Natural killer cell (primary cell): ENCODE data around the gene CACFD1. TPM values are rescaled to one million over a fixed set of nuclear protein-coding genes. Genes with fewer than 3 reads are reported as not detected.

Source experiments
- ATAC-seq, 3 donors: fragments of 150-1000 bp in 2 of 3; fragments of 200-7000 bp in 1 of 3; cut with Tn5 transposase; 1 replicate in 1 of 3; 2 replicates in 2 of 3; pipeline ENCODE4 v1.10.0; 2021; ENCODE audit warnings: mild to moderate bottlenecking in 2 of 3, moderate library complexity in 2 of 3
- DNase-seq, 2 donors: peaks; one replicate each; pipeline versions ENCODE4 v3.0.0 to v3.0.0-alpha.2; 2013 to 2021; ENCODE audit warnings: mixed read lengths in 1 of 2
- H3K27ac ChIP-seq: one replicate; pipeline ENCODE4 v1.5.1; 2013; ENCODE audit warnings: mild to moderate bottlenecking, low read length
- H3K27me3 ChIP-seq: one replicate; pipeline ENCODE4 v1.6.1; 2013; ENCODE audit warnings: low read length; ENCODE audit not compliant: control insufficient read depth, insufficient read depth
- H3K36me3 ChIP-seq: one replicate; pipeline ENCODE4 v1.6.1; 2013; ENCODE audit warnings: low read length; ENCODE audit not compliant: control insufficient read depth, insufficient read depth
- H3K4me1 ChIP-seq: one replicate; pipeline ENCODE4 v1.6.1; 2013; ENCODE audit warnings: low read length; ENCODE audit not compliant: control insufficient read depth, insufficient read depth
- H3K4me3 ChIP-seq: one replicate; pipeline ENCODE4 v1.5.1; 2013; ENCODE audit warnings: low read length
- H3K9me3 ChIP-seq: one replicate; pipeline ENCODE4 v1.6.1; 2013; ENCODE audit warnings: low read length; ENCODE audit not compliant: control insufficient read depth, insufficient read depth
- H3K27ac Mint-ChIP-seq, 2 donors: one replicate each; pipeline ENCODE4 v1.8.0; 2022; ENCODE audit warnings: mild to moderate bottlenecking in 2 of 2, mixed read lengths in 2 of 2, moderate library complexity in 1 of 2
- H3K27me3 Mint-ChIP-seq, 2 donors: one replicate each; pipeline ENCODE4 v1.8.0; 2022; ENCODE audit warnings: low read depth in 2 of 2, mixed read lengths in 2 of 2
- H3K36me3 Mint-ChIP-seq: one replicate; pipeline ENCODE4 v1.8.0; 2022; ENCODE audit warnings: mixed read lengths
- H3K4me1 Mint-ChIP-seq, 2 donors: one replicate each; pipeline ENCODE4 v1.8.0; 2022; ENCODE audit warnings: mixed read lengths in 2 of 2
- H3K4me3 Mint-ChIP-seq: one replicate; pipeline ENCODE4 v1.8.0; 2022; ENCODE audit warnings: mild to moderate bottlenecking, moderate library complexity, mixed read lengths
- H3K9me3 Mint-ChIP-seq, 2 donors: one replicate each; pipeline ENCODE4 v1.8.0; 2022; ENCODE audit warnings: mixed read lengths in 2 of 2
- WGBS: methylation state at CpG from one replicate; pipeline ENCODE4 v1.1.7; 2013; ENCODE audit warnings: missing lambda C conversion rate; ENCODE audit not compliant: insufficient coverage; 5-methylcytosine and 5-hydroxymethylcytosine counted together
- intact Hi-C: fragments of 100-400 bp; cut with micrococcal nuclease; formaldehyde crosslinking; loops from one replicate; pipeline ENCODE4 v1.14.2; 2022
- total RNA-seq, 4 donors: library from RNA; stranded (reverse); fragments of 120-200 nt in 1 of 4; gene quantifications; one replicate each; pipeline versions ENCODE4 v1.2.3 to v1.2.4, GENCODE V29; 2013 to 2022
- TF ChIP-seq, protein P1 (sequence below): fragments of 200-600 bp; IDR thresholded peaks from one replicate; pipeline ENCODE4 v1.8.0; 2022; ENCODE audit warnings: antibody characterized with exemption

The CACFD1 gene
- total RNA-seq, 3 donors from 2014 or later (not counting 1 experiment from before 2014, with no cell fraction given), result 4.5 to 8.3 (median 5.4) TPM

GRCh38 chr9:133515615-133516255 lies 56.0 kb downstream of the CACFD1 start:
- Histone ChIP-seq H3K36me3 (no peaks in the 10 kb centered on the region), H3K27ac (no peak overlapping the region), H3K27me3 (no peaks in the 10 kb centered on the region), H3K4me1 (no peaks in the 10 kb centered on the region), H3K9me3 (no peaks in the 10 kb centered on the region), H3K4me3 (no peak overlapping the region)
- no peaks in the 10 kb centered on the region for H3K9me3 Mint-ChIP-seq
- intact Hi-C loops, result no loop called here
- H3K4me1 Mint-ChIP-seq, result no peaks in the 10 kb centered on the region
- TF ChIP-seq, protein P1, sequence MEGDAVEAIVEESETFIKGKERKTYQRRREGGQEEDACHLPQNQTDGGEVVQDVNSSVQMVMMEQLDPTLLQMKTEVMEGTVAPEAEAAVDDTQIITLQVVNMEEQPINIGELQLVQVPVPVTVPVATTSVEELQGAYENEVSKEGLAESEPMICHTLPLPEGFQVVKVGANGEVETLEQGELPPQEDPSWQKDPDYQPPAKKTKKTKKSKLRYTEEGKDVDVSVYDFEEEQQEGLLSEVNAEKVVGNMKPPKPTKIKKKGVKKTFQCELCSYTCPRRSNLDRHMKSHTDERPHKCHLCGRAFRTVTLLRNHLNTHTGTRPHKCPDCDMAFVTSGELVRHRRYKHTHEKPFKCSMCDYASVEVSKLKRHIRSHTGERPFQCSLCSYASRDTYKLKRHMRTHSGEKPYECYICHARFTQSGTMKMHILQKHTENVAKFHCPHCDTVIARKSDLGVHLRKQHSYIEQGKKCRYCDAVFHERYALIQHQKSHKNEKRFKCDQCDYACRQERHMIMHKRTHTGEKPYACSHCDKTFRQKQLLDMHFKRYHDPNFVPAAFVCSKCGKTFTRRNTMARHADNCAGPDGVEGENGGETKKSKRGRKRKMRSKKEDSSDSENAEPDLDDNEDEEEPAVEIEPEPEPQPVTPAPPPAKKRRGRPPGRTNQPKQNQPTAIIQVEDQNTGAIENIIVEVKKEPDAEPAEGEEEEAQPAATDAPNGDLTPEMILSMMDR, result no peak
- DNase-seq, result no peak
- no peak overlapping the region for H3K27ac Mint-ChIP-seq
- 92% methylated on average over 17 of the region's 17 CpGs for WGBS
- H3K27me3 Mint-ChIP-seq, result no peaks in the 10 kb centered on the region
- H3K4me3 Mint-ChIP-seq, result no peak overlapping the region
- H3K36me3 Mint-ChIP-seq, result no peaks in the 10 kb centered on the region
- no peak for ATAC-seq

DNA sequence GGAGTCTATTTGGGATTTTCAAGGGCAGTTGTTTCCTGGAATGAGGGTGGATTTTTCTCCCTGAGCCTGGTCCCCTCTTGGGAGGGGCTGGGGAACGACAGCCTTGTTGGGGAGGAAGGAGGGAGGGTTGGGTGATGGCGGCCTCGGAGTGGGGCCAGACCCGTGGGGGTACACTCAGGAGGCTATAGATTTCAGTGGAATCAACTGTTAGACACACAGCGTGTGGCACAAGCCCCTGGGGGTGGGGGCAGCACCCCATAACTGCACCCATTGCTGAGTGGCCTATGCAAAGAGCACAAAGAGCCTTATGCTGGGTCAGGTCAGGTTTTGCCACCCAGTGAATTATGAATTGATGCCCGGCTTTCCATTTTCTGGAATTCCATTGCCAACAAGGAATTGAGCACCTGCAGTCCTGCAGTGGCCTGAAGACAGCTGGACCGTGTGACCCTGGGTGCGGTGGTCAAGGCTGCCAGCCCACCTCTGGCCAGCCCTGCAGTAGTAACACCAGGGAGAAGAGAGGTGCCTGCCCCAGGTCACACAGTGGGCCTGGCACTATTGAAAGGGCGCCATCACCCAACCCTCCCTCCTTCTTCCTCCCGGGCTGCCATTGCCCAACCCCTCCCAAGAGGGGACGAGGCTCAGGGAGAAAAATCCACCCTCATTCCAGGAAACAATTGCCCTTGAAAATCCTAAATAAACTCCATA lies 56.6 kb downstream of the CACFD1 start:
- Histone ChIP-seq H3K36me3 (no peaks in the 10 kb centered on the region), H3K4me3 (no peak overlapping the region), H3K9me3 (no peaks in the 10 kb centered on the region), H3K4me1 (no peaks in the 10 kb centered on the region), H3K27me3 (no peaks in the 10 kb centered on the region), H3K27ac (no peak overlapping the region)
- TF ChIP-seq, protein P1, result no peak
- H3K9me3 Mint-ChIP-seq, result no peaks in the 10 kb centered on the region
- H3K4me1 Mint-ChIP-seq, result no peaks in the 10 kb centered on the region
- H3K27me3 Mint-ChIP-seq, result no peaks in the 10 kb centered on the region
- H3K4me3 Mint-ChIP-seq, result no peak overlapping the region
- 80% methylated on average over 11 of the region's 11 CpGs for WGBS
- DNase-seq (no peak), ATAC-seq (no peak)
- no peaks in the 10 kb centered on the region for H3K36me3 Mint-ChIP-seq
- H3K27ac Mint-ChIP-seq, result no peak overlapping the region
- intact Hi-C loops, result no loop called here

- no peaks in the 10 kb centered on the region for H3K9me3 ChIP-seq
- H3K27ac Mint-ChIP-seq, result no peak overlapping the region
- WGBS, result 90% methylated on average over 9 of the region's 9 CpGs
- no peaks in the 10 kb centered on the region for H3K36me3 Mint-ChIP-seq
- DNase-seq, result no peak
- H3K4me1 Mint-ChIP-seq, result no peaks in the 10 kb centered on the region
- no peak overlapping the region for H3K27ac ChIP-seq
- H3K4me3 Mint-ChIP-seq, result no peak overlapping the region
- intact Hi-C loops, result no loop called here
- no peak overlapping the region for H3K4me3 ChIP-seq
- TF ChIP-seq, protein P1, result no peak
- no peaks in the 10 kb centered on the region for H3K4me1 ChIP-seq
- no peak for ATAC-seq
- no peaks in the 10 kb centered on the region for H3K36me3 ChIP-seq
- no peaks in the 10 kb centered on the region for H3K9me3 Mint-ChIP-seq
- no peaks in the 10 kb centered on the region for H3K27me3 Mint-ChIP-seq
- H3K27me3 ChIP-seq, result no peaks in the 10 kb centered on the region
Measured at GRCh38 chr9:133516961-133517350, 57.2 kb downstream of the CACFD1 start.
